Erythroblast (primary cell): ENCODE data around the gene PRAMEF20.
"Not testable (repeated sequence)": the region's sequence is repeated elsewhere in the genome, so short reads cannot be mapped to it uniquely, and the experiment has no call there.

Experiments used
- DNase-seq, 2 experiments: peaks; one replicate each; lab custom pipeline; 2025; lab: John Stamatoyannopoulos, UW
- GATA1 ChIP-seq: IDR thresholded peaks from 2 replicates; pipeline ENCODE4 v1.6.1; 2011; ENCODE audit warnings: low read depth, mild to moderate bottlenecking, control low read depth, low read length, moderate library complexity
- POLR2A ChIP-seq: IDR thresholded peaks from 2 replicates; pipeline ENCODE4 v1.6.1; 2011; ENCODE audit warnings: mild to moderate bottlenecking, low read length

Gene PRAMEF20

DNA sequence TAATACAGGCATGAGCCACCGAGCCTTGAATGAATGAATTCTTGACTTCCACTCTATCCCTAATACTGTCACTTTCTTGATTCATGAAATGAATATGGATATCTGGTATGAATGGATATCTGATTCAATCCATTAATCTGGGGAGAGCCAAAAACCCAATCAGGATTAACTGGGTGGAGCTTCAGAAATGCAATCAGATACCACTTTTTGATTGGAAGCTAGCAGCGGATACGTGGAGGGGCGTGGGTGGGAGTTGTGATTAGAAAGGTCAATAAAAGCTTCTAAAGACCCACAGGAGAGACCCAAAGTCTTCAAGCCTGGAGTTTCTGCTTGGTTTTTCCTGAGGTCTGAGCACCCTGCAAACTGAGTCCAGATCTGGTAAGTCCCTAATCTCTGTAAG is at the start of gene PRAMEF20:
Gene PRAMEF20 (plus strand): TSS at position 301 of the 400 bp plus-strand sequence. CDS start 5,905 bp downstream, outside the sequence.
- DNase-seq = not testable (repeated sequence)

DNA sequence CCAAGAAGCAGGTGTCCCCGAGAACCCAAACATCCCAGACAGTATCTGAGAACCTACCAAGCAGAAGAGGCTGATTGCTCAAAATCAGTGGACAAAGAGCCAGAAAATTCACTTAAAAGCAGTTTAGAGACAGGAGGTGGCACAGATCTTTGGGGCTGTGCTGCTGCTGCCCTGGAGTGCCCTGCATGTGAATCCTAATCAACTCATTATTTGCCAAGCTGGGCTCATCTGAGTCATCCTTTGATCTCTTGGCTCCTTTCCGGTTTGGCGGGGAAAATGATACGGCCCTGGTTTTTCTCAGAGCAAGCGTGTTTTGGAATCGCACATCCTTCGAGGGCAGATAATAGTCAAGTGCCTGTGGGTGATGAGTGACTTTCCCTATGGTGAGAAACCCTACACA is 47.9 kb upstream of the PRAMEF20 start:
- DNase-seq = not testable (repeated sequence)

DNA sequence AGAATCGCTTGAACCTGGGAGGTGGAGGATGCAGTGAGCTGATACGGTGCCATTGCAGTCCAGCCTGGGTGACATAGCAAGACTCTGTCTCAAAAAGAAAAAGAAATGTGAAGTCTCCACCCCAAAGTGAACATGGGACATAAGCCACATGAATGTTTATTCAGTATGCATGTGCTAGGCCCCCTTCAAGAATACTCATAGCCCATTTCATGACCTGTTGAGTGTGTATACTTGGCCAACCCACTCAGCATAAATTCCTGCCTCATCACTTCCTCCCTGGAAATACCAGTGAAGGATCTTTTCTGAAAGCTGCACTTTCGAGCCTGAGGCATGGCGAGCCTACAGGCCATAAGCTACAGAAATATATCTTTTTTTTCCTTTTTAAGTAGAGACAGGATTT is 45.3 kb upstream of the PRAMEF20 start:
- not testable (repeated sequence) for DNase-seq

DNA sequence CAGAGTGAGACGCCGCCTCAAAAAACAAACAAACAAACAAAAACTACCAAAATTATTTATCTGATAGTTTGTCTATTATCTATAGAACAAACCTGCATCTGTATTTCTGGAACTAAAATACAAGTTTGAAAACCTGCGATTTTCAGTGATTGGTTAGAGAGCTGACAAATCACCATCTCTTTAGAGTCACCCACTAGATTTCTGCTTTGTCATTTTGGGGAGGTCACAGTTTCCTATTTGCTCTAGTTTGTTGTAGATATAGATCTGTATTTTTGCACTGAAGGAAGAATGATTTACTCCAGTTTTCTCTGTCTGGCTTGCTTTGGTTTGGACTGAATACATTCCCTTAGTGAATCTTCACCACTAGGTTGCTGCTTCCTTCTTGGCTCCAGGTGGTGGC is 43.7 kb upstream of the PRAMEF20 start:
- not testable (repeated sequence) for DNase-seq

DNA sequence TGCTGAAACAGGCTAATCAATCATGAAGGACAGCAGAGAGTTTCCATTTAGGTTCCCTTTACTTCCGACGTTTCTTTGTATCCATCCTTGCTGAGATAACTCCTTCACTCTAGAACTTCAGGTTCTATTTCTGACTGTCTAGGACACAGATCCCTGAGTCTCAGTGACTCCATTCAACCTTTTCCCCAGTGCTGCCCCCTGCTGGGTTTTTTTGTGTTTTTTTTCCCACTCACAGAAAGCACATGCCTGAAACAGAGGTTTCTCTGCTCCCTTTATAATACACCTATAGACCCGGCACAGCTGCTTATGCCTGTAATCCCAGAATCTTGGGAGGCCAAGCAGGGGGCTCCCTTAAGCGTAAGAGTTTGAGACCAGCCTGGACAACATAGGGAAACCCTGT is 41.7 kb upstream of the PRAMEF20 start:
- peak in 1 of 2 experiments; percentile 8 for DNase-seq

DNA sequence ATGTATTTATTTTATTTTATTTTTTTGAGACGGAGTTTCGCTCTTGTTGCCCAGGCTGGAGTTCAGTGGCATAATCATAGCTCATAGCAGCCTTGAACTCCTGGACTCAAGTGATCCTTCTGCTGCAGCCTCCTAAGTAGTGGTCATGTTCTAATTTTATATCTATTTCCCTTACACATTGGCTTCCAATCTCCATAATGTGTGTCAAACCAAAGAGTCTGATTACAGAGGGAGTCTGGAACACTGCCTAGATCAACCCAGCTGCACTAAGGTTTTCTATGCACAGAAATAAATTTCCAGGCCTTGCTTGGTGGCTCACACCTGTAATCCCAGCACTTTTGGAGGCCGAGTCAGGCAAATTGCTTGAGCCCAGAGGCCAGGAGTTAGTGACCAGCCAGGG is 31.3 kb upstream of the PRAMEF20 start:
- DNase-seq = not testable (repeated sequence)

DNA sequence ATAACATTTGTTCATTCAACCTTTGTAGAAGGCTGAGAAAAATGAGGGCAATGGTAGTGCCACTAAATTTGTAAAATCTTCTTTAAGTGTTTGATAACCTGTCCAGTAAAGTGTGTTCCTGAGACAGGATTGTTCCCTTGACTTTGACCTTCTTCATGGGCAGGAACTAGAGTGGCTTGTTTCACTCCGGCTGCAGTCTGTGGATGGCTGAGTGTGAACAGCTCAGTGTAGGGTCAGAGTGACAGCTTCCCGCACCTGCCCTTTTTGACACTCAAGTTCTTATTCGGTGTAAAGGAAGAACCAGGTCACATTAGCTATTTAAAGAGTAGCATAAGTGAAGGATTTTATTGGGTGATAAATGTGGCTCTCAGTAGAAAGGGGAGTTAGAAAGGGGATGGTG is 29.9 kb upstream of the PRAMEF20 start:
- not testable (repeated sequence) for DNase-seq

DNA sequence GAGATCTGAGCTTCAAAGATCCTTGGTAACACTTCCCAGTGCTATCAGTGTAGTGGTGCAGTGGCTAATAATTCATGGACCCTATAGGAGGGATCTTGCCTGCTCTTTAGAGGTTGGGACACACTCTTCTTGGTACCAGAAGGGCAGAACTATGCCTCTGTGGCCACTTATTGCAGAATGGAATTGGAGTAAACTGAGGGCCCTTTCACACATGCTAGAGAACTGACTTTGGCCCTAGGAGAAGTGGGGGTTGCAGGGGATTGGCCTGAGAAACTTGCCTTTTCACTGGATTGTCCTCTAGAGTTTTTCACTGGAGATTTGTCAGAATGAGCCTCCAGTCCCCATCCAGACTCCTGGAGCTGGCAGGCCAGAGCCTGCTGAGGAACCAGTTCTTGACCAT is 20.9 kb upstream of the PRAMEF20 start, which contains the start of gene PRAMEF17:
Gene PRAMEF17 (plus strand): TSS at position 301 of the 400 bp plus-strand sequence. CDS start 26 bp downstream, at position 327.
- DNase-seq = not testable (repeated sequence)

DNA sequence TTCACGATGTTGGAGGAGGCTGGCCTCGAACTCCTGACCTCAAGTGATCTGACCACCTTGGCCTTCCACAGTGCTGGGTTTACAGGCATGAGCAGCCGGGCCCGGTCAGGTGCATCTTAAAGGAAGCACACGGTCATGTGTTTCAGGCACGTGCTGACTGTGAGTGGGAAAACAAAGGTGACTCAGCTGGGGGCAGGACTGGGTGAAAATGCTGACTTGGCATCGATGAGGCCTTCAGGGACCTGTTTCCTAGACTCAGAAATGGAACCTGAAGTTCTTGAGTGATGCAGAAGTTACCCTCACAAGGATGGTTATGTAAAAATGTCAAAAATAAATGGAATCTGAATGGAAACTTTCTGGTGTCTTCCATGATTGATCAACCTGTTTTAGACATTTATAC is 17.2 kb upstream of the PRAMEF20 start:
- not testable (repeated sequence) for DNase-seq

DNA sequence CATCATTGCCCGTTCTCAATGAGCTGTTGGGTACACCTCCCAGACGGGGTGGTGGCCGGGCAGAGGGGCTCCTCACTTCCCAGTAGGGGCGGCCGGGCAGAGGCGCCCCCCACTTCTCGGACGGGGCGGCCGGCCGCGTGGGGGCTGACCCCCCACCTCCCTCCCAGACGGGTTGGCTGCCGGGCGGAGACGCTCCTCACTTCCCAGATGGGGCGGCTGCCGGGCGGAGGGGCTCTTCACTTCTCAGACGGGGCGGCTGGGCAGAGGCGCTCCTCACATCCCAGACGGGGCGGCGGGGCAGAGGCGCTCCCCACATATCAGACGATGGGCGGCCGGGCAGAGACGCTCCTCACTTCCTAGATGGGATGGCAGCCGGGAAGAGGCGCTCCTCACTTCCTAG is 15.5 kb upstream of the PRAMEF20 start:
- DNase-seq = not testable (repeated sequence)

DNA sequence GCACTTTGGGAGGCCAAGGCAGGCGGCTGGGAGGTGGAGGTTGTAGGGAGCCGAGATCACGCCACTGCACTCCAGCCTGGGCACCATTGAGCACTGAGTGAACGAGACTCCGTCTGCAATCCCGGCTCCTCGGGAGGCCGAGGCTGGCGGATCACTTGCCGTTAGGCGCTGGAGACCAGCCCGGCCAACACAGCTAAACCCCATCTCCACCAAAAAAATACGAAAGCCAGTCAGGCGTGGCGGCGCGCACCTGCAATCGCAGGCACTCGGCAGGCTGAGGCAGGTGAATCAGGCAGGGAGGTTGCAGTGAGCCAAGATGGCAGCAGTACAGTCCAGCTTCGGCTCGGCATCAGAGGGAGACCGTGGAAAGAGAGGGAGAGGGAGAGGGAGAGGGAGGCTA is 14.9 kb upstream of the PRAMEF20 start:
- DNase-seq = not testable (repeated sequence)

DNA sequence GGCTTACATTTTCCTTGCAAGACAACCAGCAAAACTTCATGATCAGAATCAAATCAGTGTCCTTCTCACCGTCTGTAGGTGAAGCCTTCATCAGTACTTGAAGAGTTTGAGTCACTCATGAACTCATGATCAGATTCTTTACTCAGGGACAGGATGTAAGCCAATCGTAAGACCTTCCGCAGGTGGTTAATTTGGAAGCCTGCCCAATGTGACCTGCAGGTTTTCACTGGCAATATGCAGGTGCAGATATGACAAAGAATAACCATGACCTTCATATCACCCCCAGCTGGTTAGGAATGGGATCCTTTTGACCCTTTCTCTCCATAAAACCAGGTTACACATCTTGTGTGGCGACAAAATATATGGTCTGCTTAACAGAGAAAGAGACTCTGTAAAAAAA is 2.4 kb upstream of the PRAMEF20 start:
- TF ChIP-seq POLR2A (no peak), GATA1 (no peak)
- DNase-seq = no peak

DNA sequence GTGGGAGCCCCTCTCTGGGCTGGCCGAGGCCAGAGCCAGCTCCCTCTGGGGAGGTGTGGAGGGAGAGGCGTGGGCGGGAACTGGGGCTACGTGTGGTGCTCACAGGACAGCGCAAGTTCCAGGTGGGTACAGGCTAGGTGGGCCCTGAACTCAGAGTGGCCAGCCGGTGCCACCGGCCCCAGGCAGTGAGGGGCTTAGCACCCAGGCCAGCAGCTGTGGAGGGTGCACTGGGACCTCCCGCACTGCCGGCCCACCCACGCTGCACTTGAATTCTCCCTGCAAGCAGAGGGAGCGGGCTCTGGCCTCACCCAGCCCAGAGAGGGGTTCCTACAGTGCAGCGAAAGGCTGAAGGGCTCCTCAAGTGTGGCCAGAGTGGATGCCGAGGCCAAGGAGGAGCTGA is 20.2 kb downstream of the PRAMEF20 start:
- TF ChIP-seq POLR2A (no peak), GATA1 (no peak)

DNA sequence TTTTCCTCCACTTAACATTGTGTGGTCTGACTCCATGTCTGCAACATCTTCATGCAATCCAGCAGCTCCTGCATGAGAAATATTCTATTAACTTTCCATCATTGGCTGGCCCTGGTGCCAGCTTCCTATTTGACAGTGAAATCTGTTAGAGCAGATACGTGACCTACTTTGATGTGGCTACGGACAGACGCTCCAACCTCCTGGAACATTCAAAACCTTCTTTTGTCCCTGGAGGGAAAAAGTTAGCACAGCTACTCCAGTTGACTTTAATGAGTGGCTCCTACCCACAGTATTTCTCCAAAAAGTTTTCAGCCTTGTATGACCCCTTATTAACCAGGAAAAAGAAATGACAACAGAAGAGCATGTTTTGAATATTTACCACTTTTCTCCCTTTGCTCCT is 22.0 kb downstream of the PRAMEF20 start:
- TF ChIP-seq GATA1 (no peak), POLR2A (no peak)
- no peak for DNase-seq

More for the DNA sequence above, 20.2 kb downstream of the PRAMEF20 start:
- no peak for DNase-seq

DNA sequence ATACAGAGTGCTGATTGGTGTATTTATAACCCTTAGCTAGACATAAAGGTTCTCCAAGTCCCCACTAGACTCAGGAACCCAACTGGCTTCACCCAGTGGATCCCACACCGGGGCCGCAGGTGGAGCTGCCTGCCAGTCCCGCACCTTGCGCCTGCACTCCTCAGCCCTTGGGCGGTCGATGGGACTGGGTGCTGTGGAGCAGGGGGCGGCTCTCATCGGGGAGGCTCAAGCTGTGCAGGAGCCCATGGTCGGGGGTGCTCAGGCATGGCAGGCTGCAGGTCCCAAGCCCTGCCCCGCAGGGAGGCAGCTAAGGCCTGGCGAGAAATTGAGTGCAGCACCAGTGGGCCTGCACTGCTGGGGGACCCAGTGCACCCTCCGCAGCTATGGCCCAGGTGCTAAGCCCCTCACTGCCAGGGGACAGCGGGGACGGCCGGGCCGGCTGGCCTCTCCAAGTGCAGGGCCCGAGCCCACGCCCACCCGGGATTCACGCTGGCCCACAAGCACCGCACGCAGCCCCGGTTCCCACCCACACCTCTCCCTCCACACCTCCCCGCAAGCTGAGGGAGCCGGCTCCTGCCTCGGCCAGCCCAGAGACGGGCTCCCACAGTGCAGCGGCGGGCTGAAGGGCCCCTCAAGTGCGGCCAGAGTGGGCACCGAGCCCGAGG is 23.6 kb downstream of the PRAMEF20 start:
- not testable (repeated sequence) for DNase-seq

DNA sequence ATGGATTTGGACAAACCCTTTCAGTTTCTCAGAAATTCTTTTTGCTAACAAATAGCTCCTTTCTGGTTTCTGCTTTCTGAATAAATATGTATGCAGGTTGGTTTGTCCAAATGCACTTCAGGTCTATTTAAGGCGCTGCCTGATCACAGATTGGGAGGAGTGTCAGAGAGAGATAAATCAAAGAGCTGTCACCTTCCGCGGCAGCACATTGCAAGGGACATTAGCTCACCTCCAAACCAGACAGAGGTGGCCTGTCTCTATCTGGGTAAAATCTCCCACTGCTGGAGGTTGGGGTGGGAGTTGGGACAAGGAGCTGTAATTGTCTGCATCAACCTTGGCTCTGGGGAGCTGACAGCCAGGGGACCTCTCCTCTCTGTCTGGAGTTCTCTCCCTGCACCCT is 25.2 kb downstream of the PRAMEF20 start:
- TF ChIP-seq GATA1 (no peak), POLR2A (no peak)
- DNase-seq = no peak

DNA sequence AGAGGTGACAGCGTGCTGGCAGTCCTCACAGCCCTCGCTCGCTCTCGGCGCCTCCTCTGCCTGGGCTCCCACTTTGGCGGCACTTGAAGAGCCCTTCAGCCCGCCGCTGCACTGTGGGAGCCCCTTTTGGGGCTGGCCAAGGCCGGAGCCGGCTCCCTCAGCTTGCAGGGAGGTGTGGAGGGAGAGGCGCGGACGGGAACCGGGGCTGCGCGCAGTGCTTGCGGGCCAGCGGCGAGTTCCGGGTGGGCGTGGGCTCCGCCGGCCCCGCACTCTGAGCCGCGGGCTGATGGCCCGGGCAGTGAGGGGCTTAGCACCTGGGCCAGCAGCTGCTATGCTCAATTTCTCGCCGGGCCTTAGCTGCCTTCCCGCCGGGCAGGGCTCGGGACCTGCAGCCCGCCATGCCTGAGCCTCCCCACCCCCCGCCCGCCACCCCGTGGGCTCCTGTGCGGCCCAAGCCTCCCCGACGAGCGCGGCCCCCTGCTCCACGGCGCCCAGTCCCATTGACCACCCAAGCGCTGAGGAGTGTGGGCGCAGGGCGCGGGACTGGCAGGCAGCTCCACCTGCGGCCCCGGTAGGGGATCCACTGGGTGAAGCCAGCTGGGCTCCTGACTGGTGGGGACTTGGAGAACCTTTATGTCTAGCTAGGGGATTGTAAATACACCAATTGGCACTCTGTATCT is 29.0 kb downstream of the PRAMEF20 start:
- not testable (repeated sequence) for DNase-seq
